HG03159 (cell line): ENCODE measurements around the gene KAT8.
A peak's percentile ranks its signal among the peaks of the same experiment; 100 is the strongest.
"Not testable (repeated sequence)": the region's sequence is repeated elsewhere in the genome, so short reads cannot be mapped to it uniquely, and the experiment has no call there.

ENCODE experiments used
- ATAC-seq: cut with Tn5 transposase; IDR thresholded peaks from one replicate; pipeline ENCODE4 v1.9.1; 2021; ENCODE audit warnings: mild to moderate bottlenecking, moderate library complexity; ENCODE audit not compliant: unreplicated experiment

Gene KAT8

GRCh38 chr16:31130336-31130891, 12.9 kb downstream of the KAT8 start:
- no peak for ATAC-seq

GRCh38 chr16:31130899-31131298, 13.4 kb downstream of the KAT8 start:
- ATAC-seq, result no peak

- no peak for ATAC-seq
Observed at GRCh38 chr16:31131416-31131815, 14.0 kb downstream of the KAT8 start.

GRCh38 chr16:31131841-31132271, 14.4 kb downstream of the KAT8 start:
- no peak for ATAC-seq

GRCh38 chr16:31132303-31132979, 15.0 kb downstream of the KAT8 start:
- ATAC-seq, result no peak

GRCh38 chr16:31133046-31133501, 15.6 kb downstream of the KAT8 start:
- ATAC-seq, result no peak

- no peak for ATAC-seq
Observed at GRCh38 chr16:31134091-31134571, 16.7 kb downstream of the KAT8 start.

GRCh38 chr16:31134625-31135534, 17.4 kb downstream of the KAT8 start:
- ATAC-seq, result no peak

- ATAC-seq, result no peak
Observed at GRCh38 chr16:31135535-31136286, 18.2 kb downstream of the KAT8 start, which contains the start of gene PRSS8. Gene PRSS8, minus strand, starts transcription at chr16:31135727. Its CDS starts 229 bp downstream, at chr16:31135498.

- no peak for ATAC-seq
Observed at GRCh38 chr16:31136287-31136662, 18.8 kb downstream of the KAT8 start.

GRCh38 chr16:31136822-31137499, 19.5 kb downstream of the KAT8 start:
- not testable (repeated sequence) for ATAC-seq

GRCh38 chr16:31138621-31139578, 21.4 kb downstream of the KAT8 start:
- ATAC-seq, result no peak

GRCh38 chr16:31141071-31141469, 23.6 kb downstream of the KAT8 start:
- not testable (repeated sequence) for ATAC-seq

- ATAC-seq, result no peak
Observed at GRCh38 chr16:31141489-31142108, 24.1 kb downstream of the KAT8 start.

- ATAC-seq, result peak; percentile 87
Observed at GRCh38 chr16:31142109-31143010, 24.9 kb downstream of the KAT8 start.

GRCh38 chr16:31143011-31143693, 25.7 kb downstream of the KAT8 start:
- no peak for ATAC-seq

- ATAC-seq, result no peak
Observed at GRCh38 chr16:31143694-31144148, 26.3 kb downstream of the KAT8 start.
